HG03342 (cell line): ENCODE data around the gene RIPOR3.
"Not testable (repeated sequence)": the region's sequence is repeated elsewhere in the genome, so short reads cannot be mapped to it uniquely, and the experiment has no call there.

ENCODE experiments used
- ATAC-seq: cut with Tn5 transposase; IDR thresholded peaks from one replicate; pipeline ENCODE4 v1.9.1; 2021; ENCODE audit warnings: mild to moderate bottlenecking, moderate library complexity; ENCODE audit not compliant: unreplicated experiment

The RIPOR3 gene

DNA sequence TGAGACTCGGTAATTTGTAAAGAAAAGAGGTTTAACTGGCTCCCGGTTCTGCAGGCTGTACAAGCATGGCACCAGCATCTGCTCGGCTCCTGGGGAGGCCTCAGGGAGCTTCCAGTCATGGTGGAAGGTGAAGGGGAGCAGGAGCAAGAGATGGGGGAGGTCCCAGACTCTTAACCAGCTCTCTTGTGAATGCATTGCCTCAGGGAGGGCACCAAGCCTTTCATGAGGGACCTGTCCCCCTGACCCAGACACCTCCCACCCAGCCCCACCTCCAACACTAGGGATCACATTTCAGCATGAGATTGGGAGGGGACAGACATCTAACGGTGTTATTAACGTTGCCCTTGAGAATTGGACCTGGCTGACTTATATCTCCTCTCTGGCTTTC is 112.6 kb downstream of the RIPOR3 start:
- no peak for ATAC-seq

DNA sequence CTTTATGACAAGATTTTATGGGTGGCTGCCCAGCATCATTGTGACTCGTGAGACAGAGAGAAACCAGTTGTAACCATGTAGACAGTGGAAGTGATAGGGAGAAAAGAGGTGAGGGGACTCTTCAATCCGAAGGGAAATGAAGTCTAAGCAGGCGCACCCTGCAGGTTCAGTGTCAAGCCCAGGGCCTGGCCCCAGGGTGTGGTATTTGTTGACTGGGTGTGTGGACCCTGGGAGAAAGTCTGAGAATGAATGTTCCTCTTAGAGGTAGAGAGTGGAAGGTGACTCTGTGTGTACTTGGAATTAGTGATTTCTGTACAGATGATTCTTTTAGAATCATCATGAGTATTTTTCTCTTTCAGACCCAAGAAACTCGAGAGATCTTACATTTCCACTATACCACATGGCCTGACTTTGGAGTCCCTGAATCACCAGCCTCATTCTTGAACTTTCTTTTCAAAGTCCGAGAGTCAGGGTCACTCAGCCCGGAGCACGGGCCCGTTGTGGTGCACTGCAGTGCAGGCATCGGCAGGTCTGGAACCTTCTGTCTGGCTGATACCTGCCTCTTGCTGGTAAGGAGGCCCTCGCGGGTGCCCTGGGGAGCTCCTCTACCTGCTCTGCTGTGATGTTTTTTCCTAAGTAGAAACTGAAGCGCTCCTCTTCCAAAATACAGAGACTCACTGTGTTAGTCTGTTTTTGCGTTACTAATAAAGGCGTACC is 113.1 kb downstream of the RIPOR3 start:
- ATAC-seq, result no peak

DNA sequence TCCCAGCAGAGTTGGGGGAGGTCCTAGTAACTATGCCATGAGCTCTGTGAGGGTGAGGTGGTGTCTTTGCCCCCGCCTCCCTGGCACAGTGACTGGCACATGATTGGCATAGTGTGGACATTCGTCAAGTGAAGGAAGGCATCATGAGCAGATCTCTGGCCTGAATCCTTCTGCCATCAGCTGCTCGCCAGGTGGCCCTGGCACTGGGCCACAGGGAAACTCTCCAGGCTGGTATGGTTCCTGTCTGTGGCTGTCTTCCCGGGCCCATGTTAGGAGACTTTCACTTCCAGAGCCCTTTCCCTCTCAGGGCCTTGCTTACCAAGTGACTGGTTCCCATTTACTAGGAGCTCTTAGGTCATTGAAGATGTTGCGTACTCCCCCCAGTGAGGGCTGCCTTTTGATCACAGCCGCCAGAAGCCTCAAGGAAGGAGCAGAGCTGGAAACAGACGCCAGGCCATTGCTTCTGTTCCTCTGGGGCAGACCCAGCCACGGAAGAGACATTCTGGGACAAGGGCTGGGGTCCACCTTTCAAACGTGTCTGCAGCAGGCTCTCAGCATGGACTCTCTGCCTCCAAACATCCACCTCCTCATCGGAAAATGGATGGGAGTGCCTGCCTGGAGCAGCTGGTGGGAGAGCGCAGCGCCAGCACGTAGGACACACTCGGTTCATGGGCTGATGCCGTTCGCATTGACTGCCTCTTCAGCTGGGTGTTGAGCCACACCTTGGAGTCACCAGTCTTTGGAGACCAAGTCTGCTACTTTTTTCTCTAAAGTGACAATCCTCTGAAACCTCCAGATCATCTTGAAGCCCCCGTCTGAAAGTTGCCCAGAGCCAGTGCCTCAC is 113.9 kb downstream of the RIPOR3 start:
- no peak for ATAC-seq

DNA sequence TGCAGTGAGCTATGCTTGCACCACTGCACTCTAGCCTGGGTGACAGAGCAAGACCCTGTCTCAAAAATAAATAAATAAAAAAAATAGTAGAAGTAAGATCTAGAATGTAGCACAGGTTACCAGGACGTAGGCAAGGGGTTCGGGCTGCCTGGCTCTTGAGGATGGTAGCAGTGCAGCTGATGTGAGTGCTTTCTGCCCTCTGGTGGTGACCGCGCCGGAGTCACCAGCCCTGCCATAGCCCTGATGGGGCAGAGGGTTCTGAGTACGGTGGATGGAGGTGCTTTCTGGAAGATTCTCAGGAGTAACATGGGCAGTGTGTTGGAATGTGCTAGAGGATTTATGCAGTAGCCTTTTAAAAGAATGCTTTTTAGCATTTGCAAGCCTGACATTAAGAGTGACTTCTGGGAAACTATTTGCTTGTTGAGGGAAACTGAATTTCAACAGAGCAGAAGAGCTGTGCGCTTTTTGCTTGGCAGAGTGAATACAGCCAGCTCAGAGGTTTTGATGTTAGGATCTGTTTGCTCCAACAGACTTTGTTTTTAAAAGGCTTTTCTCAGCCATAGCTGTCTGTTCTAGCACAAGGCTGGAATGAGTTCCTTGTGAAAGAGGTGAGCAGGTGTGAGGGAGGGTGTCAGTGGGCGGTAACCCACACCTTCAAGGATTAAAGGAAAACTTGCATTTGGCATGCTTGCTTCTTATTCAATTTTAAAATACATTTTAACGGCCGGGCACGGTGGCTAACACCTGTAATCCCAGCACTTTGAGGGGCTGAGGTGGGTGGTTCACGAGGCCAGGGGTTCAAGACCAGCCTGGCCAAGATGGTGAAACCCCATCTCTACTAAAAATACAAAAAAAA is 115.2 kb downstream of the RIPOR3 start:
- no peak for ATAC-seq

DNA sequence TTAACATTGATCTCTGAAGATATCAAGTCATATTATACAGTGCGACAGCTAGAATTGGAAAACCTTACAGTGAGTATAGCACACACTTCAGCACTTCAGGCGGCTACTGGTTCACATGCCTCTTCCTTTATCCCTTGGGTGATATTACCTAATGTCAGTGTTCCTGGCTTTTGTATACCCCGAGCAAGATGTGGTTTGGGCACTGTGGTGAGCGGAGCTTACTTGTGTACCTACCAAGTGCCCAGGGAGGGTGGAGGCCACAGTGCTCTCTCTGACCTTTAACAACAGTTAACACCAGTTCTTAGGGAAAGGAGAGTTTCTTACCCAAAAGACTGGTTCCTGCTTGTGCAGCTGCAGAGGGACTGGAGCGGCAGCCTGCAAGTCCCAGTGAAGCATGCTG is 116.8 kb downstream of the RIPOR3 start:
- no peak for ATAC-seq

DNA sequence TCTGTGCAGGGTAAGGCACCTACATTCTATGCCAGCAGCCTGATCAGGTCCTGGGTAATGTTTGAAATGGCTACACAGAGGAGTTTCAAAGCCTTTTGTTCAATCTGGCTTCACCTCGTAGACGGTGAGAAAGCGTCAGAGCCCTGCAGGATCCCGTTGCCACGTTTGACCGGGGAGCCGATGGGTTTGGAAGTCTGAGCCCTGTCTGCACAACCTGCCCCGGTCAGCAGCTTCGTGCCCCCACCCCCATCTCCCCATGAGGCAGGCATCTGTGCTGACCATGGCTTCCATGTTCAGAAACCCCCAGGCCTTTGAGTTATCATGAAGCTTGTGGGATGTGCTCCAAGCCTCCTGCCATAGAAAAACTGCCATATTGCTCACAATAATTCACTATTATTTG is 117.2 kb downstream of the RIPOR3 start:
- no peak for ATAC-seq

DNA sequence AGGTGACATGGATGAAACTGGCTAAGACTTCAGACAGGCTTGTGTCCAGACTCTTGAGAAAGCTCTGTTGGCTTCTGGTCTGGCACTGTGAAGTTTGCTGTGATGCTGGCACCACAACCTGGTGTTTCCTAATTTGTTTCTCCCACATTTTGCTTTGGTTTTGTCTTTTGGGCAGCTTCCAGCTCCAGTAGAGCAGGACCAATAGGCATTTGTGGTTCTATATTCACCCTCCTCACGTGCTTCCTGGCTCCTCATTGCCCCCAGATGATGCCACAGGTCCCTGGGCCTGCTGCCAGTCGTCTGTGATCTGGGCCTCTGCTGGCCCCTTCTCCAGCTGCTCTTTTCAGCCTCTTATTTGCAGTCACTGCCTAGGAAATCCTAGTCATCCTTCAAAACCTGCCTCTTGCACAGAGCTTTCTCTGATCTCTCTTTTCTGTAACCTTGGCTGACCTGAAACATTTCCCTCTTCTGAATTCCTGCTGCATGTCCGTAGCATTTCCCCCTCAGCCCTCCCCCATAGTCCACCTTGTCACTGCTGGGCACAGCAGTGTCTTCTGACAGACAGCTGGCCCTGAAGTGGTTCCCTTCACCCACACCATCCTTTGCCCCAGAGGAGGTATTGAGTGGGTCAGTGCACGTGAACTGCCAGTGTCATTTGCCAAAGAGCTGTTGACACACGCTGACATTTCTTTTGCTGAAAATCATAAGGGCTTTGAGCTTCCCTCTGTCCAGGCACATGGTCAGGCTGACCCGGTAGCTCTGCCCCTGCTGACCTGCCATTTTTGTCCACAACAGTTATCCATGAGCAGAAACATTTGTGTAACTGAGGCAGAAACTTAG is 118.2 kb downstream of the RIPOR3 start:
- no peak for ATAC-seq

DNA sequence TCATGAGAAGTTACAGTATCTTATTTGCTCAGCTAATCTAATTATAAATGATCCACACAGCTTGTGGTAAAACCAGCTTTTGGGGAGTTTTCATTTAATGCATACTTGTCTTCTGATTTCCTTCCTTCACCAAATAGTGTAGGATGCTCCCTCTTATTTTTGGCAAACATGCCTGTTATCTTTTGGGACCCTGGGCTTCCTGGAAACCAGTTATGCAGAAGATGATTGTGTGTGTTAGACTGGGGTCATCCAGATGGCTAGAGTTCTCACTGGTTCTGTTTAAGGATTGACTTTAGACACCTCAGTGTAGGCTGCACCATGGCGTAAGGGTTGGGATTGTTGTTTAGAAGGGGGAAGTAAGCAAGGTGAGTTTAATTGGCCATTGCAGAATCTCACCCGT is 119.9 kb downstream of the RIPOR3 start:
- no peak for ATAC-seq

DNA sequence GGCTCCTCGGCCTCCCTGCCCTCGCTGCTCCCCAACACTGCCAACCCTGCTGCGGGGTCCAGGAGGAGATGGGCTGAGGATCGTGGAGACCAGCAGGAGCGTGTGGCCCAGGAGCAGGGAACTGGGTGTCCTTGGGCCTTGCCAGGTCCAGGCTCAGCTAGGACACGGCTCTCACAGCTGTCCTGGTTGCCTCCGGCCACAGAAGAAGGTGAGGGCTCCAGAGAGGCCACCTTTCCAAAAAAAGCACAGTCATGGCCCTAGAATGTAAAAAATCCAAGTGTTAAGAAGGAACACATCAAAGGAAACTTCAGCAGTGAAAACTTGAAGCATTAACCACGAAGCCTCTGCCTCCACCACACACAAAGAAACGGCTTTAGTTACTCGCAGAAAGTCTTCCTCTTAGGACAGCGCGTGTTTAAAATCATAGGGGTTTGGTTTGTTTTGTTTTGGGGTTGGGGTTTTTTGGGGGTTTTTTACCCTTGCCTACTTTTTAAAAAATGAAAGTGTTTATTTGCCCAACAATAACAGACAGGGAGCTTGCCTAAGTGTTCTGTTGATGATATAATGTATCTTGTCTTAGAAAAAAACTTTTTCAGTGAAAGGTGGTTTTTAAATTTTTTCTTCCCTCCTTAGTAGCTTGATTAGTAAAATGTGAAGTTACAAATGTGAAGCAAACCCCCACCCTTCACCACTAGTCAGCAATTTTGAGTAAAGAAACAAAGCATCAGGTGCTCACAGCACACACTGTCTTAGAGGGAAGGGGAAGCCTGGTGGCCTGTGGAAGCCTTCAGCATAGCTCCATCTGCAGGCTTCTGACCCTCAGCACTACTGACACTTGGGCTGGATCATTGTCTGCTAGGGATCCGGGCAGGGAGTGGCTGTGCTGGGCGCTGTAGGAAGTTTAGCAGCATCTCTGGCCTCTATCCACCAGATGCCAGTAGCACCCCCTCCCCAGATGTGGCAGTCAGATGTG is 121.2 kb downstream of the RIPOR3 start:
- ATAC-seq, result no peak

DNA sequence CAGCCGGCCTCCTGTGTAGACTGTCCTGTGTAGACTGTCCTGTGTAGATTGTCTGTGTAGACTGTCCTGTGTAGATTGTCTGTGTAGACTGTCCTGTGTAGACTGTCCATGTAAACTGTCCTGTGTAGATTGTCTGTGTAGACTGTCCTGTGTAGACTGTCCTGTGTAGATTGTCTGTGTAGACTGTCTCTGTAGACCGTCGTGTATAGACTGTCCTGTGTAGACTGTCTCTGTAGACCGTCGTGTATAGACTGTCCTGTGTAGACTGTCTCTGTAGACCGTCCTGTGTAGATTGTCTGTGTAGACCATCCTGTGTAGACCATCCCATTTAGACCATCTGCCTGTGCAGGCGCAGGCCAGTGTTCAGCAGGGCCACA is 121.9 kb downstream of the RIPOR3 start:
- not testable (repeated sequence) for ATAC-seq

DNA sequence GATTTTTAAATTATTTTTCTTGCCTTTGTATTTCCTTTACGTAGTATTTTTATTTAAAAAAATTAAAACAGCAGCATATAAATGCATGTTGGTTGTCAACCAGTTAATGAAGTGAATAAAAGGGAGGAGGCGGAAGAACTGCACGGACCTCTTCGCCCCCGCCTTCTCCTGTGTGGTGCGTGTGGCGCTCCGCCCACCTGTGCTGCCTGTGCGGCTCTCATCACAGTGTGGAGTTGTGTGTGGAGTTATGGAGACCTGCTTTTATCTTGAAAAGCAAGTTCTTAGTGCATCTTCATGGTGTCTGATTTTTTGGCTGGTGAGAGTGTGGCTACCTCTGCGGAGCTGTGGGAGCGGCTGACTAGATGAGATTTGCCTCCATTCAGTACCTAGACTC is 122.8 kb downstream of the RIPOR3 start:
- ATAC-seq, result no peak

DNA sequence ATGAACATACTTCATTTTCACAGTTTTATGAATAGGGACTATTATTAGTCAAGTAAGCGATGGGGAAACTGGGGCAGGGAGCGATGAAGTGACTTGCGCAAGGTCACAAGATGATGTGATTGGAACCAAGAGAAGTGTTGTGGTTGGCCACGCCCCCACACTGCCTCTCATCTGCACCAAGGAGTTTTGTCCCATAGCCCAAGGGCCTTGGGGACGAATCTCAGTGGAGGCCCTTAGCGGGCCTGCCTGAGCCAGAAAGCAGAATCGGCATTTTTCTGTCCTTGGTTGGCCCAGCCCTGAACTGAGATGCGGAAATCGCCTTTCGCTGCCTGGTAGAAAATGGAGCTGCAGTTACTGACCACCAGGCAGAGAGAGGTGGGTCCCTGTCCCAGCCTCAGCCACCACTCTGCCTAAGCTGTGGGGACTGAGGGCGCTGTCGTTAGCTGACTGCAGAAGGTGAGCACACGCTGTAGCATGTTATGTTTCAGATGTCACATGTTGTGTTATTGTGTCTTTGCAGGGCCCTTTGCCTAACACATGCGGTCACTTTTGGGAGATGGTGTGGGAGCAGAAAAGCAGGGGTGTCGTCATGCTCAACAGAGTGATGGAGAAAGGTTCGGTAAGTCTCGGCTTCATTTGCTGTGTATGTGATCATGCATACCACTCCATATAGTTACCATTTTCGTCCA is 123.3 kb downstream of the RIPOR3 start:
- no peak for ATAC-seq

DNA sequence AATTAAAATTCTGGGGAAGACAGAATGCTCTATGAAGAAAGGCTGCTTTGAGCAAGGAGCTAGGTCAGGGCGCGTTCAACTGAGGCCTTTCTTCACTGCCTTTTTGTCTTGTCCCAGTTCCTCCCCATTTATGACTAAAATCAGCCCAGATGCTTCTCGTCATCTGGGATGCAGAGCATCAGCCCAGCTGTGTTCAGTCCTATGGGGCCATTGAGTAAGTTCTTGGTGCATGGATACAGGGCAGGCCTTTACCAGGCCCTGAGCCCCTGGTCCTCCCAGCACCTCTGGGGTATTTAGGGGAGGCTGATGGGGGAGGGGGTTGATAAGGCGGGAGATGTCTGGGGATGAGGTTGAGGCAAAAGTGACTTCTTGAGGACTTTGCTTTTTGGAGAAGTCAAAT is 125.5 kb downstream of the RIPOR3 start:
- ATAC-seq, result no peak

DNA sequence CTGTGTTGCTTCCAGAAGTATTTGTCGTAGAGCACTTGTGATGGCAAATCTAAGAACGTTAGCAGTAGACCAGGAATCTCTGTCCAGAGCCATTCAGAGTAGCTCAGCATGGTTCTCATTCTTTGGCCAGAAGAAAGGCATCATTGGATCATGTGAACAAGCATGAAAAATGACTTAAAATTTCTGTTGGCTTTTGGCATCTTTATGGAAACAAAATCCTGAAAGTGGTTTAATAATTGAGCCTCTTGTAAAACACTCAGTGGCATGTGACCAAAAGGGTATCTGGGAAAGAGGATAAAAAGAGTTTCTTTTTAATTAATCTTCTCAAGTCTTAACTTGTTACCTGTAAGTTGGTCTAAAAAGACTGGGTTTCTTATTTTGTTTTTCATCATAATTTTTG is 126.0 kb downstream of the RIPOR3 start:
- no peak for ATAC-seq

DNA sequence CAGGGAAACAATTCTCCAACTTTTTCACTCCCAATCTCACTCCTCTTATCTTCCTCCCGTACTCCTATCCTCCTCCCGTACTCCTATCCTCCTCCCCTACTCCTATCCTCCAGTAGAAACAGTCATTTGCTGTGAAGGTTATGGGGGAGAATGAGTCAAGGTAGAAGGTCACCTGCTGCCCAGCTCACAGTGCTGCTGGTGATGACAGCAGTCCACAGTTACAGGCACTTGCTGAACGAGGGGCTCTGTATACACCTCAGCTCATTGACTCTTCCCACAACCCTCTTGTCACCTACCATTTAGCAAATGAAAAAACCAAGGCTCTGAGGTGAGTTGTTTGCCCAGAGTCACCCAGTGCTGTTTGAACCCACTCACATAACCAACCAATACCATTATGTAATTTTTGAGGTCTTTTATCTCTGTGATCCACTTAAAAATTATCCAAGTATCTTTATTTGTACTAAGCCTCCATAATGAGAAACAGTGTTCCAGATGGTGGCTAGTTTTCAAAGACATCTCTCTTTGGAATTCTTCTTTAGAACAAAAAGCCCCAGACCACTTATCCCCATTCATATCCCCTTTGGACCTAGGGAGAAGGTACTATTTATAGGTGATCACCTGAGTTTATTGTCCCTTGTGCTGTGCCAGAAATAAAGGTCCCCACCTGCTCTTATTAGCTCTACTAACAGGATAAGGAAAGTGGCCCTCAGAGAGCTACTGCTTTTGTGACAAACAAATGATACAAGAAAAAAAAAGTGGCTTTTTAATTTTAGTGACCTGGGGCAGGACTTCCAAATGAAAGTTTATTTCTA is 128.0 kb downstream of the RIPOR3 start:
- ATAC-seq, result no peak

DNA sequence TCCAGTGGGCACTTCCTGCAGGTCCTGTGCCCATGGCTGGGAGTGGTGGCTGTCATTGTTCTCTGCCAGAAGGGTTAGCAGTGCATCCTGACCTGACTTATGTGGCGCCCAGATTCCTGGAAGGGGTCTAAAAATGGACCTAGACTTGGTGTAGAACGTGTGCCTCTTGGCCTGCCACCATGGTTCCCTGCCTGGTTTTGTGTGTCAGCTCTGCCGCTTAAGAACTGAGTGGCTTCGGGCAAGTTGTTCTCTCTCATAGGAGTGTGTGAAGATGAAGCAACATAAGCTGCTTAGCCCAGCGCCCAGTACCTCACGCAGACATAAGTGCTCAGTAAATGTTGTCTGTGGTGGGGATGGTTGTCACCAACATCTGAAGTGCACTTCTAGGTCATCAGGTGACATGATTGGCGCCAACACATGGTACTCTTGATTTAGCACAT is 129.1 kb downstream of the RIPOR3 start:
- no peak for ATAC-seq

DNA sequence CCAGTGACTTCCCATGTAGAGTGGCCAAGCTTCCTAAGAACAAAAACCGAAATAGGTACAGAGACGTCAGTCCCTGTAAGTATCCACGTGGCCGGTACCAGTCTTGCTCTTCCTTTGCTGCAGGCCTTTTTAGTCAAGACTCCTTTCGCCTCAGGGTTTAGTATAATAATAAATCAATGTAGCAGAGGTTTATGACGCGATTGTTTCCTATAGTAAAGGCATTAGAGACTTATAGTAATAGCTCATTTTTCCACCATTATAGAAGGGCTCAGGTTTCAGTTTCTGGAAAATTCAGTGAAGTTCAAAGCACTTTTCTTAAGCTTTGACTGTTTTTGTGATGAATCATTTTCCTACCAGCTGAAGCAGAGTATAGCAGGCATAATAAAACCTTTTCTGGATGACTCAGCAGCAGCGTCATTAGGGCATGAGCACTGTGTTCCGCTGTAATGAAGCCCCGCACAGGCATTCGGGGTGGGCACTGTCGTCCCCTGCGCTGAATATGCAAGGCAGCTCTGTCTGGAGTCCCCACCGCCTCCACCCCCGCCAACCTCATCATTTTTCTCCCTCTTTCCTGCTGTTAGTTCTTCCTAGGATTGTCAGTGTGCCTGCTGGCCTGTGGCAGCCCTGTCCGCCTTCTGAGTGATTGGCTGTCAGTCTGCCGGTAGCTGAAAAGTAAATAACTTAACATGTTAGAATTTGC is 129.8 kb downstream of the RIPOR3 start:
- no peak for ATAC-seq
